ENCODE measurements around the gene UFD1.
A peak's percentile ranks its signal among the peaks of the same experiment; 100 is the strongest.
"Not testable (repeated sequence)": the region's sequence is repeated elsewhere in the genome, so short reads cannot be mapped to it uniquely, and the experiment has no call there.

Gene UFD1

GRCh38 chr22:19448076-19448607, 30.9 kb downstream of the UFD1 start:
- Histone ChIP-seq H3K27me3 (ENCODE audit: control insufficient read depth, insufficient read depth, low read length) (no peaks in the 10 kb centered on the region), H3K36me3 (ENCODE audit: control insufficient read depth, insufficient read depth, low read length) (peaks cover 4% of the 10 kb centered on the region), H3K9me3 (ENCODE audit: control insufficient read depth, low read length) (no peaks in the 10 kb centered on the region), H3K4me1 (ENCODE audit: control insufficient read depth, insufficient read depth, low read length) (peaks cover 19% of the 10 kb centered on the region), H3K4me3 (ENCODE audit: low read length) (peak overlapping the region; percentile 64), H3K9ac (ENCODE audit: low read length) (peak overlapping the region; percentile 81)

GRCh38 chr22:19447330-19448075, 31.5 kb downstream of the UFD1 start, which contains the start of gene C22orf39:
TSS of gene C22orf39 (minus strand) at chr22:19447711. CDS start at chr22:19447688, 23 bp downstream.
- Histone ChIP-seq H3K4me3 (ENCODE audit: low read length) (peak within 1 kb of the TSS; percentile 64), H3K27me3 (ENCODE audit: control insufficient read depth, insufficient read depth, low read length) (no peaks in the 10 kb centered on the region), H3K9ac (ENCODE audit: low read length) (peak within 1 kb of the TSS; percentile 81), H3K9me3 (ENCODE audit: control insufficient read depth, low read length) (no peaks in the 10 kb centered on the region), H3K4me1 (ENCODE audit: control insufficient read depth, insufficient read depth, low read length) (peaks cover 19% of the 10 kb centered on the region), H3K36me3 (ENCODE audit: control insufficient read depth, insufficient read depth, low read length) (peaks cover 4% of the 10 kb centered on the region)

- H3K36me3 ChIP-seq (ENCODE audit: control insufficient read depth, insufficient read depth, low read length): peaks cover 4% of the 10 kb centered on the region
- peak overlapping the region; percentile 81 for H3K9ac ChIP-seq (ENCODE audit: low read length)
- peak overlapping the region; percentile 64 for H3K4me3 ChIP-seq (ENCODE audit: low read length)
- H3K27me3 ChIP-seq (ENCODE audit: control insufficient read depth, insufficient read depth, low read length): no peaks in the 10 kb centered on the region
- H3K4me1 ChIP-seq (ENCODE audit: control insufficient read depth, insufficient read depth, low read length): peaks cover 19% of the 10 kb centered on the region
- H3K9me3 ChIP-seq (ENCODE audit: control insufficient read depth, low read length): no peaks in the 10 kb centered on the region
Measured at GRCh38 chr22:19446603-19447329, 32.2 kb downstream of the UFD1 start.

- not testable (repeated sequence) for H3K27me3 ChIP-seq (ENCODE audit: control insufficient read depth, insufficient read depth, low read length); H3K4me3 ChIP-seq (ENCODE audit: low read length); H3K9ac ChIP-seq (ENCODE audit: low read length); H3K9me3 ChIP-seq (ENCODE audit: control insufficient read depth, low read length); H3K36me3 ChIP-seq (ENCODE audit: control insufficient read depth, insufficient read depth, low read length)
- H3K4me1 ChIP-seq (ENCODE audit: control insufficient read depth, insufficient read depth, low read length): peaks cover 19% of the 10 kb centered on the region
Measured at GRCh38 chr22:19445279-19445982, 33.6 kb downstream of the UFD1 start.

GRCh38 chr22:19443544-19444211, 35.3 kb downstream of the UFD1 start:
- peaks cover 19% of the 10 kb centered on the region for H3K4me1 ChIP-seq (ENCODE audit: control insufficient read depth, insufficient read depth, low read length)

GRCh38 chr22:19442166-19442565, 36.8 kb downstream of the UFD1 start:
- Histone ChIP-seq H3K27me3 (ENCODE audit: control insufficient read depth, insufficient read depth, low read length) (no peaks in the 10 kb centered on the region), H3K9me3 (ENCODE audit: control insufficient read depth, low read length) (no peaks in the 10 kb centered on the region), H3K4me3 (ENCODE audit: low read length) (no peak overlapping the region), H3K4me1 (ENCODE audit: control insufficient read depth, insufficient read depth, low read length) (peaks cover 13% of the 10 kb centered on the region), H3K9ac (ENCODE audit: low read length) (no peak overlapping the region), H3K36me3 (ENCODE audit: control insufficient read depth, insufficient read depth, low read length) (peaks cover 4% of the 10 kb centered on the region)

More at GRCh38 chr22:19443544-19444211, 35.3 kb downstream of the UFD1 start:
- H3K27me3 ChIP-seq (ENCODE audit: control insufficient read depth, insufficient read depth, low read length): no peaks in the 10 kb centered on the region
- H3K9ac ChIP-seq (ENCODE audit: low read length): no peak overlapping the region
- H3K9me3 ChIP-seq (ENCODE audit: control insufficient read depth, low read length): no peaks in the 10 kb centered on the region
- no peak overlapping the region for H3K4me3 ChIP-seq (ENCODE audit: low read length)
- peaks cover 4% of the 10 kb centered on the region for H3K36me3 ChIP-seq (ENCODE audit: control insufficient read depth, insufficient read depth, low read length)

GRCh38 chr22:19440411-19441195, 38.4 kb downstream of the UFD1 start:
- Histone ChIP-seq H3K4me1 (ENCODE audit: control insufficient read depth, insufficient read depth, low read length) (peaks cover 7% of the 10 kb centered on the region), H3K27me3 (ENCODE audit: control insufficient read depth, insufficient read depth, low read length) (no peaks in the 10 kb centered on the region), H3K4me3 (ENCODE audit: low read length) (no peak overlapping the region), H3K36me3 (ENCODE audit: control insufficient read depth, insufficient read depth, low read length) (peaks cover 6% of the 10 kb centered on the region), H3K9ac (ENCODE audit: low read length) (no peak overlapping the region), H3K9me3 (ENCODE audit: control insufficient read depth, low read length) (no peaks in the 10 kb centered on the region)

- Histone ChIP-seq H3K4me1 (ENCODE audit: control insufficient read depth, insufficient read depth, low read length) (no peaks in the 10 kb centered on the region), H3K36me3 (ENCODE audit: control insufficient read depth, insufficient read depth, low read length) (peaks cover 5% of the 10 kb centered on the region), H3K9me3 (ENCODE audit: control insufficient read depth, low read length) (no peaks in the 10 kb centered on the region), H3K9ac (ENCODE audit: low read length) (no peak overlapping the region), H3K27me3 (ENCODE audit: control insufficient read depth, insufficient read depth, low read length) (no peaks in the 10 kb centered on the region), H3K4me3 (ENCODE audit: low read length) (no peak overlapping the region)
Measured at GRCh38 chr22:19438298-19438697, 40.7 kb downstream of the UFD1 start.

GRCh38 chr22:19436444-19437161, 42.4 kb downstream of the UFD1 start:
- not testable (repeated sequence) for H3K9ac ChIP-seq (ENCODE audit: low read length); H3K4me3 ChIP-seq (ENCODE audit: low read length); H3K36me3 ChIP-seq (ENCODE audit: control insufficient read depth, insufficient read depth, low read length); H3K9me3 ChIP-seq (ENCODE audit: control insufficient read depth, low read length); H3K27me3 ChIP-seq (ENCODE audit: control insufficient read depth, insufficient read depth, low read length); H3K4me1 ChIP-seq (ENCODE audit: control insufficient read depth, insufficient read depth, low read length)

GRCh38 chr22:19434829-19435580, 44.0 kb downstream of the UFD1 start:
- H3K4me3 ChIP-seq (ENCODE audit: low read length): no peak overlapping the region
- H3K36me3 ChIP-seq (ENCODE audit: control insufficient read depth, insufficient read depth, low read length): peaks cover 5% of the 10 kb centered on the region
- no peaks in the 10 kb centered on the region for H3K27me3 ChIP-seq (ENCODE audit: control insufficient read depth, insufficient read depth, low read length)
- no peak overlapping the region for H3K9ac ChIP-seq (ENCODE audit: low read length)
- H3K4me1 ChIP-seq (ENCODE audit: control insufficient read depth, insufficient read depth, low read length): no peaks in the 10 kb centered on the region
- H3K9me3 ChIP-seq (ENCODE audit: control insufficient read depth, low read length): no peaks in the 10 kb centered on the region
